Neural cell (in vitro differentiated cells): ENCODE results near the gene FAF1. TPM values are rescaled to one million over a fixed set of nuclear protein-coding genes. Genes with fewer than 3 reads are reported as not detected.

ENCODE experiments used
- H2AFZ ChIP-seq: fragments of 200-600, 300-800 bp; sonication (generic), shearing (Covaris generic); 2 replicates; pipeline ENCODE4 v1.6.0; 2014; ENCODE audit warnings: low read depth, mild to moderate bottlenecking, antibody characterized with exemption, low read length, moderate library complexity
- H3F3A ChIP-seq: fragments of 200-600 bp; shearing (Covaris generic); 2 replicates; pipeline ENCODE4 v1.6.1; 2016; ENCODE audit warnings: mild to moderate bottlenecking, moderate library complexity, mixed read lengths, antibody characterized with exemption, low read length; ENCODE audit not compliant: insufficient read depth, poor library complexity, severe bottlenecking
- H3K27ac ChIP-seq: fragments of 200-600, 300-800 bp; sonication (generic), shearing (Covaris generic); 2 replicates; pipeline ENCODE4 v1.5.1; 2014; ENCODE audit warnings: mild to moderate bottlenecking, low read length, moderate library complexity
- H3K27me3 ChIP-seq: fragments of 300-800, 200-600 bp; sonication (generic), shearing (Covaris generic); 2 replicates; pipeline ENCODE4 v1.6.0; 2014; ENCODE audit warnings: mild to moderate bottlenecking, low read depth, low read length, moderate library complexity; ENCODE audit not compliant: insufficient read depth
- H3K36me3 ChIP-seq: fragments of 300-800, 200-600 bp; sonication (generic), shearing (Covaris generic); 2 replicates; pipeline ENCODE4 v1.5.1; 2014; ENCODE audit warnings: mild to moderate bottlenecking, antibody characterized with exemption, low read length, moderate library complexity; ENCODE audit not compliant: insufficient read depth
- H3K4me2 ChIP-seq: fragments of 300-800, 200-600 bp; sonication (generic), shearing (Covaris generic); 2 replicates; pipeline ENCODE4 v1.6.0; 2014; ENCODE audit warnings: mild to moderate bottlenecking, low read length
- H3K4me3 ChIP-seq: fragments of 300-800, 200-600 bp; sonication (generic), shearing (Covaris generic); 2 replicates; pipeline ENCODE4 v1.5.1; 2014; ENCODE audit warnings: mild to moderate bottlenecking, low read length, moderate library complexity
- H3K79me2 ChIP-seq: fragments of 200-600 bp; shearing (Covaris generic); replicated peaks from 2 replicates; pipeline ENCODE4 v1.6.0; 2014; ENCODE audit warnings: mild to moderate bottlenecking, low read length, moderate library complexity; ENCODE audit not compliant: insufficient read depth
- H3K9ac ChIP-seq: fragments of 300-800, 200-600 bp; sonication (generic), shearing (Covaris generic); 2 replicates; pipeline ENCODE4 v1.6.1; 2016; ENCODE audit warnings: mild to moderate bottlenecking, low read length, mixed read lengths
- H3K9me2 ChIP-seq: fragments of 200-600 bp; shearing (Covaris generic); 2 replicates; pipeline ENCODE4 v1.6.1; 2016; ENCODE audit warnings: mild to moderate bottlenecking, low read length, mixed read lengths; ENCODE audit not compliant: insufficient read depth
- H3K9me3 ChIP-seq: fragments of 200-600, 300-800 bp; sonication (generic), shearing (Covaris generic); 2 replicates; pipeline ENCODE4 v1.6.1; 2016; ENCODE audit warnings: mild to moderate bottlenecking, mixed run types, low read length, moderate library complexity, mixed read lengths
- H4K20me1 ChIP-seq: fragments of 200-600 bp; shearing (Covaris generic); 2 replicates; pipeline ENCODE4 v1.6.1; 2016; ENCODE audit warnings: mild to moderate bottlenecking, mixed run types; ENCODE audit not compliant: insufficient read depth
- CTCF ChIP-seq: fragments of 450-650 bp; IDR thresholded peaks from 2 replicates; pipeline ENCODE4 v1.5.1; 2014; ENCODE audit warnings: antibody characterized with exemption, mild to moderate bottlenecking, moderate library complexity; ENCODE audit not compliant: poor library complexity, severe bottlenecking
- EP300 ChIP-seq: fragments of 450-650 bp; conservative IDR thresholded peaks from 2 replicates; pipeline ENCODE4 v1.6.1; 2014; ENCODE audit warnings: antibody characterized with exemption, mild to moderate bottlenecking, moderate library complexity; ENCODE audit not compliant: poor library complexity, severe bottlenecking
- EZH2 ChIP-seq: fragments of 200-600, 300-800 bp; shearing (Covaris generic), sonication (generic); IDR thresholded peaks from 2 replicates; pipeline ENCODE4 v1.6.1; 2014; ENCODE audit warnings: antibody characterized with exemption, low read length, borderline replicate concordance, mild to moderate bottlenecking; ENCODE audit not compliant: insufficient read depth, poor library complexity, severe bottlenecking
- MXI1 ChIP-seq: fragments of 450-650 bp; conservative IDR thresholded peaks from 2 replicates; pipeline ENCODE4 v1.6.1; 2014; ENCODE audit warnings: antibody characterized with exemption, mild to moderate bottlenecking; ENCODE audit not compliant: poor library complexity, severe bottlenecking
- POLR2AphosphoS5 ChIP-seq: IDR thresholded peaks from 2 replicates; pipeline ENCODE4 v1.6.1; 2012
- RAD21 ChIP-seq: fragments of 450-650 bp; conservative IDR thresholded peaks from 2 replicates; pipeline ENCODE4 v1.6.1; 2014; ENCODE audit warnings: antibody characterized with exemption, mild to moderate bottlenecking, moderate library complexity
- REST ChIP-seq: IDR thresholded peaks from 2 replicates; pipeline ENCODE4 v1.6.1; 2012; ENCODE audit warnings: borderline replicate concordance
- SMC3 ChIP-seq: fragments of 450-650 bp; conservative IDR thresholded peaks from 2 replicates; pipeline ENCODE4 v1.6.1; 2014; ENCODE audit warnings: antibody characterized with exemption, mild to moderate bottlenecking, moderate library complexity; ENCODE audit not compliant: poor library complexity
- TAF1 ChIP-seq: IDR thresholded peaks from 2 replicates; pipeline ENCODE4 v1.6.1; 2012; ENCODE audit warnings: low read depth
- polyA plus RNA-seq: library from polyadenylated mRNA; depleted of rRNA; stranded (reverse); fragments of >200 nt; gene quantifications from 2 replicates; pipeline ENCODE4 v1.2.3, GENCODE V29; 2014

Gene FAF1
- polyA plus RNA-seq, 1 donor from 2014 or later = 52.1 TPM

- Histone ChIP-seq H3K9me3 (no peaks in the 10 kb centered on the region), H2AFZ (no peak overlapping the region), H3K36me3 (no peaks in the 10 kb centered on the region), H3K4me3 (no peak overlapping the region), H3F3A (no peaks in the 10 kb centered on the region), H3K9ac (no peak overlapping the region), H3K9me2 (no peaks in the 10 kb centered on the region), H4K20me1 (no peaks in the 10 kb centered on the region), H3K27ac (no peak overlapping the region), H3K79me2 (no peaks in the 10 kb centered on the region), H3K4me2 (no peak overlapping the region), H3K27me3 (peaks cover 99% of the 10 kb centered on the region)
- no peak for TF ChIP-seq REST
- TF ChIP-seq MXI1 = no peak
- TF ChIP-seq EZH2 = no peak
- TF ChIP-seq CTCF = no peak
- TF ChIP-seq RAD21 = no peak
- no peak for TF ChIP-seq TAF1
- TF ChIP-seq EP300 = no peak
- TF ChIP-seq POLR2AphosphoS5 = no peak
- TF ChIP-seq SMC3 = no peak
Observed at GRCh38 chr1:50976111-50976889, 16.2 kb upstream of the FAF1 start.

- Histone ChIP-seq H3K4me3 (no peak overlapping the region), H3K4me2 (no peak overlapping the region), H2AFZ (no peak overlapping the region)
Observed at GRCh38 chr1:50975436-50975835, 15.4 kb upstream of the FAF1 start.

More at GRCh38 chr1:50975436-50975835, 15.4 kb upstream of the FAF1 start:
- H3K79me2 ChIP-seq = no peaks in the 10 kb centered on the region
- H3K36me3 ChIP-seq = no peaks in the 10 kb centered on the region
- H3F3A ChIP-seq = no peaks in the 10 kb centered on the region
- no peak for TF ChIP-seq EZH2
- TF ChIP-seq TAF1 = no peak
- TF ChIP-seq RAD21 = no peak
- no peak for TF ChIP-seq POLR2AphosphoS5
- no peak for TF ChIP-seq CTCF
- TF ChIP-seq SMC3 = no peak
- no peak for TF ChIP-seq REST
- no peak for TF ChIP-seq MXI1
- TF ChIP-seq EP300 = no peak
- H3K9me3 ChIP-seq = no peaks in the 10 kb centered on the region
- no peak overlapping the region for H3K9ac ChIP-seq
- peaks cover 99% of the 10 kb centered on the region for H3K27me3 ChIP-seq
- H3K27ac ChIP-seq = no peak overlapping the region
- no peaks in the 10 kb centered on the region for H4K20me1 ChIP-seq
- no peaks in the 10 kb centered on the region for H3K9me2 ChIP-seq
